Measurements from ENCODE around the gene HTATIP2.
"Not testable (repeated sequence)": the region's sequence is repeated elsewhere in the genome, so short reads cannot be mapped to it uniquely, and the experiment has no call there.

Gene HTATIP2

DNA sequence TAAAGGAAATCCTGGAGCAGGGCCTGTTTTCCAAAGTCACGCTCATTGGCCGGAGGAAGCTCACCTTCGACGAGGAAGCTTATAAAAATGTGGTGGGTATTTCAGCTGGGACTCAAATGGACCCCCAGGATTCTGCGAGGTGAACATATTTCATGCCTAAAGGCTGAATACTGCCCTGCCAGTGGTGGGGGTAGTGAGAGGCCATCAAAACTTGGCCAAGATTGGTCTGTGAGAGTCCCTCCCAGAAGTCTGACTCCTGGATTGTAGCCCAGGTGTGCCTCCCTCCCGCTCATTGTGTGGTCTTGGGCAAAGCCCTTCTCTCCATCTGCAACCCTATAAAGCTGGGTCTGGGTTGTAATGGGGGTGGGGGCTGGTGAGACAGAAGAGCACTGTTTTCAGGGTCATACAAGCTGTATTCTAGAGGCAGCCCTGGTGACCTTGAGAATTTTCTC lies 853 bp downstream of the HTATIP2 start:
- Mint-ChIP-seq H3K4me1 (peaks cover 25% of the 10 kb centered on the region), H3K9me3 (no peaks in the 10 kb centered on the region), H3K36me3 (ENCODE audit: low read depth) (no peaks in the 10 kb centered on the region), H3K4me3 (peak overlapping the region; percentile 78 to 85 (median 83)), H3K27ac (peak overlapping the region in 2 of 3 experiments; percentile 42 to 54), H3K27me3 (ENCODE audit: low read depth) (peaks cover 23% of the 10 kb centered on the region)
- TF ChIP-seq, protein P1, sequence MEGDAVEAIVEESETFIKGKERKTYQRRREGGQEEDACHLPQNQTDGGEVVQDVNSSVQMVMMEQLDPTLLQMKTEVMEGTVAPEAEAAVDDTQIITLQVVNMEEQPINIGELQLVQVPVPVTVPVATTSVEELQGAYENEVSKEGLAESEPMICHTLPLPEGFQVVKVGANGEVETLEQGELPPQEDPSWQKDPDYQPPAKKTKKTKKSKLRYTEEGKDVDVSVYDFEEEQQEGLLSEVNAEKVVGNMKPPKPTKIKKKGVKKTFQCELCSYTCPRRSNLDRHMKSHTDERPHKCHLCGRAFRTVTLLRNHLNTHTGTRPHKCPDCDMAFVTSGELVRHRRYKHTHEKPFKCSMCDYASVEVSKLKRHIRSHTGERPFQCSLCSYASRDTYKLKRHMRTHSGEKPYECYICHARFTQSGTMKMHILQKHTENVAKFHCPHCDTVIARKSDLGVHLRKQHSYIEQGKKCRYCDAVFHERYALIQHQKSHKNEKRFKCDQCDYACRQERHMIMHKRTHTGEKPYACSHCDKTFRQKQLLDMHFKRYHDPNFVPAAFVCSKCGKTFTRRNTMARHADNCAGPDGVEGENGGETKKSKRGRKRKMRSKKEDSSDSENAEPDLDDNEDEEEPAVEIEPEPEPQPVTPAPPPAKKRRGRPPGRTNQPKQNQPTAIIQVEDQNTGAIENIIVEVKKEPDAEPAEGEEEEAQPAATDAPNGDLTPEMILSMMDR (IDR thresholded peaks at IDR 0.05; ENCODE audit: unreplicated experiment in 3 of 3), result no peak

DNA sequence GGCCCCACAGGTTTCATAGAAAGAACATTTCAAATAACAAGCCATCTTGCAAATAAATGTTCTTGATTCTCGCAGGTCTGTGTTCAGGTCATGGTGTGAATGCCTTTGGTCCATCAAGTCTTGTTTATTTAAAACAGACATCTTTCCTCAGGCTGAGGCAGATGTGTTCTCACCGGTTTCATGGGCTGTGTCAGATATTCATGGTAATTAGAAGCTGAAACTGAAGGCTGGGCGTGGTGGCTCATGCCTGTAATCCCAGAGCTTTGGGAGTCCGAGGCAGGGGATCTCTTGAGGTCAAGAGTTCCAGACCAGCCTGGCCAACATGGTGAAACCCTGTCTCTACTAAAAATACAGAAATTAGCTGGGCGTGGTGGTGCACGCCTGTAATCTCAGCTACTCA lies 2.0 kb downstream of the HTATIP2 start:
- not testable (repeated sequence) for H3K36me3 Mint-ChIP-seq (ENCODE audit: low read depth); H3K27ac Mint-ChIP-seq; H3K9me3 Mint-ChIP-seq
- H3K27me3 Mint-ChIP-seq (ENCODE audit: low read depth), result peaks cover 23% of the 10 kb centered on the region
- H3K4me1 Mint-ChIP-seq, result peaks cover 33% of the 10 kb centered on the region
- H3K4me3 Mint-ChIP-seq, result peak overlapping the region in 1 of 3 experiments; percentile 27

DNA sequence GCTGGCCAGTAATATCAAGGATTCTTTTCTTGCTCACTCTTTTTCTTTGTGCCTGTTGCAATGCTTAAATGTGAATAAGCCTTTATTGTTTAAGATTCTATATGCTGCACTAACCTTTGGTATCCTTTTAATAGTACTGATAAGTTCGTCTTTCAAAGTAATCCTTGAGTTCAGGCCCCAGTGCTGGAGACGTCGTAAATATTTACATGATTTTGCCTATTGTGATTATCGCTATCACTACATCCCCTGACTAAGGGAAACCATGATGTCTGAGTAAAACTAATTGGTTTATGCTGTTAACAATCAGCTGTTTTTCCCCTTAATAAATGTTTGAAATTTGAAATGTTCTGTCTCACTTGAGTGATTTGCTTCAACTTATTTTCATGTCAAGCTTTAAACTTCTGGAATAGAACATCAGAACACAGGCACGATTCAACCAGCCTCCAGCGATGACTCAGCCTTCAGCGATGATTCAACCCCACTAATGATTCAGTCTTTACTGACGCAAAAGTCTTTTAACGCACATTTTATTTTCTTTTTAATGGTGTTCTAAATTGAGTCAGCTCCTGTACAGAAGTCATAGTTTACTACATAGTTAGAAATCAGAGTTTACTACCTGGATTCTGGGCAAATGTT lies 3.9 kb downstream of the HTATIP2 start:
- Mint-ChIP-seq H3K4me1 (peaks cover 37% of the 10 kb centered on the region), H3K9me3 (no peaks in the 10 kb centered on the region), H3K36me3 (ENCODE audit: low read depth) (no peaks in the 10 kb centered on the region), H3K4me3 (no peak overlapping the region), H3K27me3 (ENCODE audit: low read depth) (peaks cover 23% of the 10 kb centered on the region), H3K27ac (no peak overlapping the region)
- TF ChIP-seq, protein P1 (IDR thresholded peaks at IDR 0.05; ENCODE audit: unreplicated experiment in 3 of 3), result no peak

DNA sequence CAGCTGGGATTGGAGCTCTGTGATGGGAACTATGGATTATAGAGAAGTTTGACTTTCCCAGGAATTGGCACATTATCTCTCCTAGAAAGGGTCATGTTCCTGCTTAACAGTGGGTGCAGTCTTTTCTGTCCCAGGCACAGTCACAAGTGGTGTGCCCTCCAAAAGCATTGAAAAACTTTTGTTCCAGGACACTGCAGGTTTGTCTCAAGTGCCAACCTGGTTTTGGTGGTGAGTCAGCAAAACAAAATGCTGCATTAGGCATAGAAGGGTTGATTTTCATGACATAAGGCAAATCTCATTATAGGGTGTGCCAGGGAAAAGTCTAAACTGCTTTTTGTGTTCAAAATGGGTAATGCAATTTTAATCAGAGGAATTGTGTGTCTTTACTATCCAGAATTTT lies 4.9 kb downstream of the HTATIP2 start:
- Mint-ChIP-seq H3K4me3 (no peak overlapping the region), H3K27me3 (ENCODE audit: low read depth) (peaks cover 17% of the 10 kb centered on the region), H3K9me3 (no peaks in the 10 kb centered on the region), H3K27ac (no peak overlapping the region), H3K36me3 (ENCODE audit: low read depth) (no peaks in the 10 kb centered on the region), H3K4me1 (peaks cover 40% of the 10 kb centered on the region)
- TF ChIP-seq, protein P1 (IDR thresholded peaks at IDR 0.05; ENCODE audit: unreplicated experiment in 3 of 3), result no peak

DNA sequence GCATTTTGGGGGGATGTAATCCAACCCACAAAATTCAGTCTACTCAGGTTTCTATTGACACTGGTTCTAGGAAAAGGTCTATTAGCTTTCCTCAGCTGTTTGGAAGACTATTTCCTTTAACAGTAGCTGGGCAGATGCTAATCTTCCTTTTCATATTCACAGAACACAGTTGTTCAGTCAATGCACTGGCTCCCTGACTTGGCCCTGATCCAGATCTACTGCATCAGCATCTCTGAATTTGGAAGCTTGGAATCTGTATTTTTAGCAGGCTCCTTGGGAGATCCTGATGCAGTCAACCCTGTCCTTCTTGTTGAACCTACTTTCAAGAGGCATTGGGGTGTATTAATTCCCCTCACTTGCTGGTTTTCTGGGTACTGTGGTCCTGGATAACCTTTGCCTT lies 6.3 kb downstream of the HTATIP2 start:
- no peaks in the 10 kb centered on the region for H3K36me3 Mint-ChIP-seq (ENCODE audit: low read depth)

DNA sequence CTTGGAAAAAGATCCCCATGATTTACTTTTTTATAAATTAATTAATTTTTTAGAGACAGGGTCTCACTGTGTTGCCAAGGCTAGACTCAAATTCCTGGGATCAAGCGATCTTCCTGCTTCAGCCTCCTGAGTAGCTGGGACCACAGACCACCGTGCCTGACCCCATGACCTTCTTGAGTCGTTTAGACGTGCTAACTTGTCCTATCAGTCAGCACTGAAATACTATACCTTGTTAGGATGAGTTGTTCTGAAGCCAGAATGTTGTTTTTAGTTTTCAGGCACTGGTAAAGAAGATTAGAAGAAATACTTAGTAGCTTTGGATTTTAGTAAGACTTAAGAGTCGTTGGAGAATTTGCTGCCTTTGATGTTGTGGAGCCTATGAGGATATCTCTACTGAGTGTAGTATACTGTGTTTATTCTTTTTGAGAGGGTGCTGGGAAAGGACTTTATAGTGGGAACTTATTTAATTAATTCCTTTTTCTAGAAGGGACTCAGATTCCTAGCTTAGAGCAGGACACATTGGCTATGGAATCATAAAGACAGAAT lies 8.6 kb downstream of the HTATIP2 start:
- peak overlapping the region in 2 of 3 experiments; percentile 16 to 77 for H3K27ac Mint-ChIP-seq
- H3K4me1 Mint-ChIP-seq, result peaks cover 55% of the 10 kb centered on the region
- no peak overlapping the region for H3K4me3 Mint-ChIP-seq
- H3K9me3 Mint-ChIP-seq, result no peaks in the 10 kb centered on the region
- TF ChIP-seq, protein P1 (IDR thresholded peaks at IDR 0.05; ENCODE audit: unreplicated experiment in 3 of 3), result no peak
- no peaks in the 10 kb centered on the region for H3K36me3 Mint-ChIP-seq (ENCODE audit: low read depth)
- H3K27me3 Mint-ChIP-seq (ENCODE audit: low read depth), result no peaks in the 10 kb centered on the region

More for the DNA sequence above, 6.3 kb downstream of the HTATIP2 start:
- Mint-ChIP-seq H3K4me3 (no peak overlapping the region), H3K27me3 (ENCODE audit: low read depth) (peaks cover 11% of the 10 kb centered on the region), H3K4me1 (peaks cover 42% of the 10 kb centered on the region), H3K27ac (no peak overlapping the region), H3K9me3 (no peaks in the 10 kb centered on the region)
- TF ChIP-seq, protein P1 (IDR thresholded peaks at IDR 0.05; ENCODE audit: unreplicated experiment in 3 of 3), result no peak
